Measurements from ENCODE around the gene ELFN1.

ELFN1 gene

DNA sequence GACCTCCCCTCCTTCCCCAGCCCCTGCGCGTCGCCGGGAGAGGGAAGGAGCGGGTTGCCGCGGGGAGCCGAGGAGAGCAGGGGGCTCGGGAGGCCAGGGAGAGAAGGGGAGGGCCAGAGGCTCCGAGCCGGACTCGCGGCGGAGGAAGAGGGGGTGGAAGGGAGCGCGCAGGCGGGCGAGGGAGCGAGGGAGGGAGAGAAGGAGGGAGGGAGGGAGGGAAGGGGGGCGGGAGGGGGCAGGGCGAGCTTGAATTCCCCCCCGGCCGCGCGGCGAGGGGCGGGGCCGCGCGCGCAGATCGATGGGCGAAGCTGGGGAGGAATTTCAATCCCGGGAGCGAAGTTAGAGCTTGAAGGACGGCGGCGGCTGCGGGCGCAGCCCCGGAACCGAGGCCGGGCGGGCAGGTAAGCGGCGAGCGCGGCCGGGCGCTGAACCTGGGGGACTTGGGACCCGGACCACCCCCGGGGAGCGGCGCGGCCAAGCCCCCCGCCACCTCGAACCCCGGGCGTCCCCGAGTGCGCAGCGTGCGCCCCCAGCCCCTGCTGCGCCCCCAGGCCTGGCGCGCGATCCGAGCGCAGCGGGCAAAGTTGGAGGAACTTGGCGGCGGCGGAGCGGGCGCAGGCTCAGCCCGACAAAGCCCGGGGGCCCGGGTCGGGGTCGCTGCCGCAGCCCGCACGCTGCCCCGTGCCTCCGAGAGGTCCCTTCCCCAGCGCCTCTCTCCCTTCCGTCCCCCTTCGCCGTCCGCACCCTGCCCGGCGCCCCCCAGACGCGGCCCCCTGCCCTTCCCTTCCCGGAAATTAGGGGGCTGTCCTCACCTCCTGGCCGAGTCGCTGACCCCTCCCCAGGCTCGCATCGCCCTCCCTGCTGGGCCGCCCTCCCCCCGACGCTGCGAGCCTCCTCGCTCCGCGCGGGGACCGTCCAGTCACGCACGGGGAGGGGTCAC, at the start of gene ELFN1:
ELFN1 (plus strand) TSS at position 324 of the 940 bp plus-strand sequence. CDS start 74,320 bp downstream, outside the sequence.
- peak; percentile 9 for DNase-seq
- ATAC-seq, result no peak

- DNase-seq (no peak), ATAC-seq (no peak)
These were observed 49.2 kb upstream of the ELFN1 start for GRCh38 chr7:1620835-1621234.

GRCh38 chr7:1621718-1622117, 48.4 kb upstream of the ELFN1 start:
- DNase-seq (no peak), ATAC-seq (no peak)

DNA sequence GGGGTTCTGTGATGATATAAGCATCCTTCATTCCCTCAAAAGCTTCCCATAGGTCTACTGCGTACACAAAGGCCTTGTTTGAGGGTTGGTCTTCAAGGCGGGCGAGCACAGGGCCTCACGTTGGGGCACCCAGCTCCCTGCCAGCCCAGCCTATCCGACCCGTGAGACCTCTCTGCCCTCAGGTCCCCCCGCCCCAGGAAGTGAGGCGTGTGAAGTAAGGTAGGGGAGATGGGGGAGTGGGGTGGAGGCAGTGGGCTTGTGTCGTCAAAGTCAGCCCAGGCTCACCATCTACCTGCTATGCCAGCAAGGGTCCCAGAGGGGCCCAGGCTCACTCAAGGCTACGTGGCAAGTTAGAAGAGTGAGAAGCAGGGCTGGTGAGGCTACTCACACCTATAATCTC, 47.6 kb upstream of the ELFN1 start:
- no peak for ATAC-seq
- no peak for DNase-seq

DNA sequence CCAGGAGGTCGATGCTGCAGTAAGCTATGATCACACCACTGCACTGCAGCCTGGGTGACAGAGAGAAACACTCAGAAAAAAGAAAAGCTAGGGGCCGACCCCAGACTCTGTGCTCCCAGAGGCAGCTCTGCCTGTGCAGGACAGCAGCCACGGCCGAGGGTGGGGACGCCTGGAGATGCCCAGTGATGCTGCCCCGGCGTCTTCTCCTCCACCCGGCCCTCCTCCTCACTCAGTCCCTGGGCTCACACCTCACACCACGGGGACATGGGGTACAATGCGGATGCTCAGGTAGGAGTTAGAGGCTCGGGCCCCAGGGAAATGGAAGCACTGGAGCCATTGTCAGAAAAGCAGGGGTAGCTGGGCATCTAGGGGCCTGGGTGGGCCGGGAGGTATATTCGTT, 46.3 kb upstream of the ELFN1 start:
- ATAC-seq (peak; percentile 33), DNase-seq (no peak)

- no peak for DNase-seq
- no peak for ATAC-seq
These were observed 44.8 kb upstream of the ELFN1 start for GRCh38 chr7:1624999-1625927.

DNA sequence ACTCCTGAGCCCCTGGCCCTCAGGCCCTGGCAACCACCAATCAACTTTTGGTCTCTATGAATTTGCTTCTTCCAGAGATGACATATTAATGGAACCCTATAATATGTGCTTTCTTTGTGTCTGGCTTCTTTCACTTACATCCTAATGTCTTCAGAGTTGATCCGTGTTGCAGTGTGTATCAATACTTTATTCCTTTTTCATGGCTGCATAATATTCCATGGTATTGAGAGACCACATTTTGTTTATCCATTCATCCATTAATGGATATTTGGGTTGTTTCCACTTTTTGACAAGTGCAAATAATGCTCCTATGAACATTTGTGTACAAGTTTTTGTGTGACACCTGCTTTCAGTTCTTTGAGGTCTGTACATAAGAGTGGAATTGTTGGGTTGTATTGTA, 43.3 kb upstream of the ELFN1 start:
- no peak for DNase-seq

GRCh38 chr7:1630700-1631336, 39.3 kb upstream of the ELFN1 start:
- ATAC-seq (no peak), DNase-seq (no peak)

More for the DNA sequence above, 43.3 kb upstream of the ELFN1 start:
- no peak for ATAC-seq

DNA sequence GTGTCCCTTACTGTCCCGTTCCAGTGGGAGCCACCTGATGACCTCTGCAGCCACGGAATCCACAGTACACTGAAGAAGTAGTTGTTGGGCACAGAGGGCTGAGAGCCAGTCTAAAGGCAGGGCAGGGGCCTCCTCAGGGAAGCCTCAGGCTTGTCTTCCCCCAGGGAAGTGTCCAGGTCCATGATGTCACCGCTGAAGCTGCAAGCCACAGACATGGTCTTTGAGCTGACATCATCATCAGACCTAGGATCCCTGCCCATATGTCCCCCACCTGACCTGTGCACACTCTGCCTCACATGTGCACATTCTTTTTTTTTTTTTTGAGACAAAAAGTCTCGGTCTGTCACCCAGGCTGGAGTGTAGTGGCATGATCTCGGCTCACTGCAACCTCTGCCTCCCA, 38.4 kb upstream of the ELFN1 start:
- no peak for DNase-seq
- no peak for ATAC-seq

DNA sequence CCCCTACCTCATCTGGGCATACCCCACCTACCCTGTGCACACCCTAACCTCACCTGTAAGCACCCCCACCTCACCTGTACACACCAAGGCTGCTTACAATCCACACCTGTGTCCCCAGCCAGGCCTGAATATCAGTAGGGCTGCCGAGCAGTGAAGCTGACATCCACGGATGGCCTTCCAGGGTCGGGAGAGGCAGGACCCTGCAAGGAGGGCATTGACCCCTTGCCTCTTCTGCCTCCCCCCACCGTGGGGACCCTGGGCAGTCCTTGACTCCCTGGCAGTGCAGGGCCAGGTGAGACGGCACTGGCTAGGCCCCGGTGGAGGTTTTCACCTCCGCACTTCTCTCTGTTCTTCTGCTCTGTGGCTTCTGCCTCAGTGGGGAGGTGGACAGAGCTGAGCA, 37.6 kb upstream of the ELFN1 start:
- ATAC-seq (no peak), DNase-seq (no peak)

GRCh38 chr7:1632916-1633785, 36.9 kb upstream of the ELFN1 start:
- DNase-seq (no peak), ATAC-seq (no peak)

DNA sequence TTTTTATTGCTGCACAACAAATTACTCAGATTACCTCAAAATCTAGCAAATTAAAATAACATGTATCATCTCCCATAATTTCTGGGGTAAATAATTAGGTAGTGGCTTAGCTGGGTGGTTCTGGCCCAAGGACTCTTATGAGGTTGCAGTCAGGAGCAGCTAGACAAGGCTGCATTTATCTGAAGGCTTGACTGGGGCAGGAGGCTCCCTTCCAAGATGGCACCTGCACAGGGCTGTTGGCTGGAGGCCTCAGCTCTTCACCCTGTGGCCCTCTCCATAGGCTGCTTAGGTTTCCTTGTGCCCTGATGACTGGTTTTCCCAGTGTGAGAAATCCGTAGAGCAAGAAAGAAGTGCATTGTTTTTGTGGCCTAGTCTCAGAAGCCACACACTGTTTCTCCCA, 34.7 kb upstream of the ELFN1 start:
- DNase-seq (no peak), ATAC-seq (no peak)

DNA sequence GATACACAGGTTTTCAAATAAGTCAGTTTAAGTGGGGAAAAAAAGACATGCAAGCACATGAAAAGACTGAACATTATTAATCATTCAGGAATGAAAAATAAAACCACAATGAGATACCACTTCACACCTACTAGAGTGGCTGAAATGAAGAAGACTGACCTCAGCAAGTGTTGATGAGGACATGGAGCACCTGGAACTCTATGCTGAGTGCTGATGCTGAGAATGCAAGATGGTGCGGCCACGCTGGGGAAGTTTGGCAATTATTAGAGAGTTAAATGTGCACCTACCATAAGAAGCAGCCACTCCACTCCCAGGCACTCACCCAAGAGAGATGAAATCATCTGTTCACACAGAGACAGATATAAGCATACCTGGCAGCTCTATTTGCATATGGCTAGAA, 32.9 kb upstream of the ELFN1 start:
- ATAC-seq, result no peak
- DNase-seq, result no peak

DNA sequence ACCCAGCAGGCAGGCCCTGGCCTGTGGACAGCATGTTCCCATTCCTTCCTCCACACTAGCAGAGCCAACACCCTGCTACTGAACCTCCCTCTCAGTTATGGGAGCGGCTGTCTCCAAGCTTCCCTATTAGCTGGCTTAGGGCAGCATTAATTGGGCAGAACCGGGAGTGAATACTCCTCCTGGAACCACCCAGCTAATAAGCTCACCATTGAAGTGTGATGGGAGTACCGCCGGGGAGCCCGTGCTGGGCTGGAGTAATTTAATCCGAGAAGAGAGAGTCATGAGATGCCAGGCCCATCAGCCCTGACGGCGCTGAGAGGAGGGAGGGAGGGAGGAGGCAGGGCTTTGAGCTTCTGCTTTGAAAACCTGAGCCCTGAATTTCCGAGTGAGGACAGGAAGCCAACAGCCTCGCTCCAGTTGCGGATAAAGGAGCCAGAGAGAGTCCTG, 31.8 kb upstream of the ELFN1 start:
- no peak for ATAC-seq
- no peak for DNase-seq

DNA sequence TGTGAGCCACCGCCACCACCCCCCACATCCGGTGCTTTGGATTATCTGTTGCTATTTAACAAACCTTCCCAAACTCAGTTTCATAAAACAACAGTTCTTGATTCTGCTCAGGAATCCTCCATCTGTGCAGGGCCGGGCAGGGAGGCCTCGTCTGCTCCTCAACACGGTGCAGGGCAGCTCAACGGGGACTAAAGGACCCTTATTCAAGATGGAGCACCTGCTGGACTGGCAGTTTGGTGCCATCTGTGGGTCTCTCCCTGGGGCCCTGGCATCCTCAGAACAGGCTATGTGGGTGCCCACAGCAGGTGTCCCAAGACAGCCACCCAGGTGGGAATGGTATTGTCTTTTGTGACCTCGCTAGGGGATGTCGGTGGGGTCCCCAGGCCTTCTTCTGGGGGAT, 31.0 kb upstream of the ELFN1 start:
- DNase-seq, result no peak
- ATAC-seq, result no peak

GRCh38 chr7:1639532-1640175, 30.4 kb upstream of the ELFN1 start:
- no peak for ATAC-seq
- no peak for DNase-seq

- ATAC-seq (no peak), DNase-seq (no peak)
These were observed 29.5 kb upstream of the ELFN1 start for GRCh38 chr7:1640376-1641172.

GRCh38 chr7:1641173-1641572, 28.9 kb upstream of the ELFN1 start:
- ATAC-seq (no peak), DNase-seq (no peak)

DNA sequence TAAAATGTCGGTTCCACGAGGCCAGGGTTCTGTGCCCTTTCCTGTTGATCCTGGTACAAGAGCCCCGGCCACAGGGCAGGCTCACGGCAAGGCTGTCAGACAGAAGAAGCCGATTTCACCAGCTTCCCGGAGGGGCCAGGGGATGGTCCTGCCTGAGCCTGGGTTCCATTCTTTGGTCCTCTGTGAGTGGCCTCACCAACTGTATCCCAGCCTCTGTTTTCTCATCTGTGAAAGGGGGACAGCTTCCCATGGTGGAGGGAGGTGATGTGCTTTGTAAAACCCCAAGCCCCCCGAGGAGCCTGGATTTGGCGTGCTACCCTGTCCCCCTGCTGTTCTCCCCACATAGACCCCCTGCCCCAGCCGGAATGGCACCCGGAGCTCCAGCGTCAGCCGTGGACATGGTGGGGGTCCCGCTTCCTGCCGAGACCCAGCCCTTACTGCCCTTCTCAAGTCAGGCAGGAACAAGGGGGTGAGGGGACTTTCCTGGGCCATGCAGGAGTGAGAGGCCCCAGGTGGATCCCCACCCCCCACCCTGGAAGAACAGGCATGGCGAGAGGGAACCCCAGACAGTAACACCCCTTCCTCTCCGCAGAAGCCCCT, 28.3 kb upstream of the ELFN1 start:
- DNase-seq, result no peak
- ATAC-seq, result no peak

DNA sequence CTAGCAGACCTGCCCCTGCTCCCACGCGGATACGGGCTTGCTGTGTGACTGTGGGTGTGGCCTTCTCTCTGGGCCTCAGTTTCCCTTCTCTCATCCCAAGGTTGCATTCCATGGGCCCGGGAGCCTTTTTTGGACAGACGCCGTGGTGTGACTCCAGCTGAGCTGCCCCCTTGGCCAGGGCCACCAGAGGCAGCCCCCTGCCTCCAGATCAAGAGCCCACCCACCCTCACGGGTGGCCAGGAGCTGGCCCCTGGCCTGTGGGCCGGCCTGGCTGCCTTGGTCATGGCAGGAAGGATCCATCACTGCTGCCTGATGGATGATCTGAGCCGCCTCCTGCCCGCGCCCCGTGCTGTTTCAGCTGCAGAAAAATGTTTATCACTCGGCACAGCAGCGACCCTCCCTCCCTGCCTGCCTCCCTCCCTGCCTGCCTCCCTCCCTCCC, 27.8 kb upstream of the ELFN1 start:
- ATAC-seq (no peak), DNase-seq (no peak)

Measured in stimulated activated naive CD8-positive, alpha-beta T cell treated with anti-CD3 and anti-CD28 coated beads, Interleukin-15, Interleukin-2, amounts not matched to agents 100 U/mL and 50 U/mL, for 24 hours (primary cell).